HG03097 (cell line): Measurements from ENCODE around the gene CDK5R1.

Source experiments
- ATAC-seq: cut with Tn5 transposase; IDR thresholded peaks from one replicate; pipeline ENCODE4 v1.9.1; 2021; ENCODE audit not compliant: unreplicated experiment, low FRiP score

The CDK5R1 gene

GRCh38 chr17:32470405-32471167 lies 16.2 kb upstream of the CDK5R1 start:
- ATAC-seq: no peak

- ATAC-seq: no peak
Observed at GRCh38 chr17:32471652-32472051, 15.1 kb upstream of the CDK5R1 start.

GRCh38 chr17:32475258-32475657 lies 11.5 kb upstream of the CDK5R1 start:
- ATAC-seq: no peak

DNA sequence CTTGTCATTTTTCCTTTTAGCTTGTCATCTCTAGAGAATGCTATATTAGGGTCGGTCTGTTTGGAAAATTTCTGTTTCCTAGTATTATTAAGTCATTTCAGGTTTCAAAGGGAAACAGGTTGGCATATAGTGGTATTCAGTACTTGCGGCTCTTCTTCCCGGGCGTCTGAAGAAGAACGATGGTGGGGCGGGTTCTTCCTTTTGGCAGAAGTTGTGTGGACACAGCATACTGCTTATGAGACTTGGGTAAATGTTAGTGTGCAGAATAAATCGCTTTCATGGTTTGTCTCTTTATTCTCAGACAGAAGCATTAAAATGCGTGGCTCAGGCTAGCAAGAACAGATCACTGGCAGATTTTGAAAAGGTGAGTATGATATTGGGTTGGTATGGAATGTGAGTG lies 9.6 kb upstream of the CDK5R1 start:
- no peak for ATAC-seq

DNA sequence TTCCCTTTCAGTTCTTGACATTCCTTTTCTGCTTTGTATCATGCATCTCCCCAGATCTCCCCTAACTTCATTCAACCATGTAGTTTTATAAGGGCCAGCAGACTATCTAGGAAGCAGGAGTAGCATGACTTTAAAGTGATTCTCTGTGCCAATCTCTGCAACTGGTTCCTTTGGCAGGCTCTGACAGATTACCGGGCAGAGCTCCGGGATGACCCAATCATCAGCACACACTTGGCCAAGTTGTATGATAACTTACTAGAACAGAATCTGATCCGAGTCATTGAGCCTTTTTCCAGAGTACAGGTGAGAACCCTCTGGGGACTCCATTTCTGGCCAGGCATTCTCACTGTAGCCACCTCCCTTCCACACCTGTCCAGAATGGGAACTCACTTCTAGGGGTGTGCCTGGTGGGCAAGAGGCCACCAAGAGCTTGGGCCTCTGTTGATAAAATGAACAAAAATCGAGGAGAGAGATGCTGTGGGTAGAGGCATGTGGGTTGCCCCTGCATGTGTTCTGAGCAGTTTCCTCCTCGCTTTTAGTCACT lies 7.6 kb upstream of the CDK5R1 start:
- ATAC-seq: no peak

- ATAC-seq: no peak
Observed at GRCh38 chr17:32481193-32481592, 5.6 kb upstream of the CDK5R1 start.

DNA sequence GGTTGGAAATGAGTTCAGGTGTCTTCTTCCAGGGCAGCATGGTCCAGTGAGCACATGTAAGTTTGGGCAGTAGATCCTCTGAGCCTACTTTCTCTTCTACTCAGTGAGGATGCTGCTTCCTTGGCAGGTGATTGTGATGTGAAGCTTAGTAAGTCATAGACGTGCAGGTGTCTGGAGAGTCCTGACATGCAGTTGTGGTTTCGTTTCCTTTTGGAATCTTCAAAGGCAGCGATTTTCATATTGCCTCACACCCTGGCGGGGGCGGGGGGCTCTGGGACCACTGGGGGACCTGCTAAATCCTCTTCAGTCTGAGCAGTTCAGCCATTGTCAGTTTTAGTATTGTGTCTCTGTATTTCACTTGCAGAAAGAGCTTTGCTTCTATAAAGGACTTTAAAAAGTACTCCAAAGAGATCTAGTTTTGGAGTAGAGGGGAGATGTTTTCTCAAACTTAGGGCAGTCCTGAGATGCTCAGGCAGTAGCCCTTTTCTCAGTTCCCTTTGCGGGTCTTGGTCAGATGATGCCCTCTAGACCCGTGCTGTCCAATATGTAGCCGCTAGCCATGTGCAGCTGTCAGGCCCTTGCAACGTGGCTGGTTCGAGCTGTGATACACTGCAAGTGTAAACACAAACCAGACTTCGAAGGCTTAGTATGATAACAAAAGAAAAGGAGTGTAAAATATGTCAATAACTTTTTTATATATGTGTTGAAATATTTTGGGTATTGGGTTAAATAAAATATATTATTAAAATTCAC lies 4.0 kb upstream of the CDK5R1 start:
- ATAC-seq: no peak

GRCh38 chr17:32483451-32484019 lies 3.3 kb upstream of the CDK5R1 start:
- ATAC-seq: no peak

DNA sequence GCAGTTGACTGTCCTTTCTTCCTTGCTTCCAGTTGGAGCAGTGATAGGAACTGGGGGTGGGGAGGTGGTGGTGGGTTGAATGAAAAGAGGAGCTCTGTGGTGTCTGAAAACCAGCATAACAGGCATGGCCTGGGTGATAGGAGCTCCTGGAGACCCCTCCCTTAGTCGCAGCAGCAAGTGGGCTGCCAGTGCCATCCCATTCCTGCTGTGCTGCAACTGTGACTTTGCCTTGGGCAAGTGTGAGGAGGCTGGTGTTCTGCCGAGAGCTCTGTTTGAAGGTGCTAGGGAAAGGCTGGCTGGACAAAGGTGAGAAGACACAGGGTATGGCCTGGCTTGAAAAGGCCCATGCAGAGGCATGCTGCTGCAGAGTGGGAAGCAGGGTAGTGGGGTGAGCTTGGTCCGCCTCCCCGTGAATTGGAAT lies 2.7 kb upstream of the CDK5R1 start:
- ATAC-seq: no peak

DNA sequence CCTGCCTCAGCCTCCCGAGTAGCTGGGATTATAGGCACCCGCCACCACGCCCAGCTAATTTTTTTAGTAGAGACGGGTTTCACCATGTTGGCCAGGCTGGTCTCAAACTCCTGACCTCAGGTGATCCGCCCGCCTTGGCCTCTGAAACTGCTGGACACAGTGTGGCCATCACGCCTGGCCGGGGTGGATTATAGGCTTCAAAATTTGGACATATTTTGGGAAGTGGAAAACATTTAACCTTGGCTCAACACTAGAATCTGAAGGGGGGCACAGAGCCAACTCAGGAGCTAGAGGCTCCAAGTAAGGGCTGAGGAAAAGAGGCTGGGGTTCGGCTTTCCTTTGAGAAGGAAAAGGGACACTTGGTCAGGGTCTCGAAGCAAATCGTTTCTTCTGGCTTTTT lies 2.2 kb upstream of the CDK5R1 start:
- no peak for ATAC-seq

GRCh38 chr17:32485261-32486110 lies 1.3 kb upstream of the CDK5R1 start:
- no peak for ATAC-seq

DNA sequence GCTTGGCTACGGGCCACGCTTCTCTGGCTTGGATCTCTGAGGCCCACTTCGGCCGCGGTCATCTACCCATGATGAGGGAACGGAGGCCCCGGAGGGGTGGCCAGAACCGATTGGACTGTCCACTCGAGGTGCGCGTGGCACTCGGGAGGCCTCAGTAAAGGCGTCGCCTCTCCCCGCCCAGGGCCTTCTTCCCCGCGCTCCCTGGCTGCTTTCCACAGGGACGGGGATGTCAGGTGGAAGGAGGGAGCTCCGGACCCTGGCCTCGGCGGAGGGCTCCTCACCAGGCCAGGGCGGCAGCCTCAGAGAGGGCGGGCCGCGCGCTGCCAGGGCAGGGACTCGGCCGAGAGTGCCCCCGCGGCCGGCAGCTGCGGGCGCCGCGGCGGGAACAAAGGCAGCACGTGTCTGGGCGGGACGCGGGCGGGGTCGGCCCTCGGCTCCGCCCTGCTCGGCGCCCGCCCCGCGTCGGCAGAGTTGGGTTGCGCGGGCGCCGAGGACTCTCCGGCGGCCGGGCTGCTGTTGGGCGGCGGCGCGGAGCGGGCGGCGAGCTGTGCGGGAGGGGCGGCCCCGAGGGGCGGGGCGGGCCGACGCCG lies 587 bp upstream of the CDK5R1 start:
- peak; percentile 33 for ATAC-seq

GRCh38 chr17:32487473-32488176 lies 832 bp downstream of the CDK5R1 start:
- no peak for ATAC-seq

DNA sequence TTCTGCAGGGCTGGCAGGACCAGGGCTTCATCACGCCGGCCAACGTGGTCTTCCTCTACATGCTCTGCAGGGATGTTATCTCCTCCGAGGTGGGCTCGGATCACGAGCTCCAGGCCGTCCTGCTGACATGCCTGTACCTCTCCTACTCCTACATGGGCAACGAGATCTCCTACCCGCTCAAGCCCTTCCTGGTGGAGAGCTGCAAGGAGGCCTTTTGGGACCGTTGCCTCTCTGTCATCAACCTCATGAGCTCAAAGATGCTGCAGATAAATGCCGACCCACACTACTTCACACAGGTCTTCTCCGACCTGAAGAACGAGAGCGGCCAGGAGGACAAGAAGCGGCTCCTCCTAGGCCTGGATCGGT lies 1.4 kb downstream of the CDK5R1 start:
- no peak for ATAC-seq

GRCh38 chr17:32488604-32489180 lies 1.9 kb downstream of the CDK5R1 start:
- no peak for ATAC-seq

GRCh38 chr17:32489320-32490100 lies 2.7 kb downstream of the CDK5R1 start:
- ATAC-seq: no peak

GRCh38 chr17:32490101-32490482 lies 3.3 kb downstream of the CDK5R1 start:
- ATAC-seq: no peak

GRCh38 chr17:32491371-32492263 lies 4.8 kb downstream of the CDK5R1 start:
- no peak for ATAC-seq
